ENCODE measurements around the gene PDCD1LG2. TPM values are rescaled to one million over a fixed set of nuclear protein-coding genes. Genes with fewer than 3 reads are reported as not detected.

The PDCD1LG2 gene
- total and polyA plus RNA-seq, 4 experiments from 2014 or later = 0.90 to 1.1 (median 1.1) TPM

GRCh38 chr9:5509573-5509972, 758 bp upstream of the PDCD1LG2 start:
- ChIA-PET CTCF (ENCODE audit: partially characterized antibody) (interaction anchor here (1.3 to 2.4 kb wide), 5 partner anchors 12 to 80 kb away, joined by 3 to 12 read pairs (median 9); partner anchors contain the start of gene CD274), POLR2A (ENCODE audit: partially characterized antibody) (interaction anchor here (1.2 to 2.7 kb wide), 4 partner anchors 48 to 78 kb away, joined by 4 to 11 read pairs (median 8); partner anchors contain the start of gene CD274)
- peak overlapping the region; percentile 35 to 95 (median 94) for H3K27ac Mint-ChIP-seq
- peak overlapping the region in 6 of 8 donors; percentile 82 to 90 (median 86) for H3K4me3 Mint-ChIP-seq
- Histone ChIP-seq H3K9me3 (ENCODE audit: control insufficient read depth in 1 of 2, low read length in 2 of 2) (no peaks in the 10 kb centered on the region), H3K36me3 (ENCODE audit: insufficient read depth, low read length) (no peaks in the 10 kb centered on the region), H3K27me3 (ENCODE audit: insufficient read depth, low read length) (no peaks in the 10 kb centered on the region), H3K27ac (ENCODE audit: low read depth, low read length) (no peak overlapping the region), H3K4me1 (ENCODE audit: insufficient read depth, low read length) (peaks cover 34% of the 10 kb centered on the region), H3K4me3 (ENCODE audit: low read length in 2 of 2) (no peak overlapping the region)
- no peaks in the 10 kb centered on the region for H3K27me3 Mint-ChIP-seq
- intact Hi-C loops (cut with micrococcal nuclease) = loop anchor here (5.0 kb wide), 1 partner anchor 78 kb away; no protein-coding TSS in a partner anchor
- DNase-seq = no peak
- H3K36me3 Mint-ChIP-seq = no peaks in the 10 kb centered on the region
- H3K4me1 Mint-ChIP-seq = peaks cover 40 to 62% (median 52%) of the 10 kb centered on the region in 4 donors
- H3K9me3 Mint-ChIP-seq = peaks cover 0 to 7% (median 3%) of the 10 kb centered on the region in 8 donors

GRCh38 chr9:5510989-5511388, 658 bp downstream of the PDCD1LG2 start:
- H3K36me3 ChIP-seq (ENCODE audit: insufficient read depth, low read length) = no peaks in the 10 kb centered on the region
- peak overlapping the region in 1 of 2 donors; percentile 16 for H3K4me3 ChIP-seq (ENCODE audit: low read length in 2 of 2)
- peak overlapping the region; percentile 80 to 95 (median 94) for H3K27ac Mint-ChIP-seq
- intact Hi-C loops (cut with micrococcal nuclease) = loop anchor here (5.0 kb wide), 2 partner anchors 39 to 46 kb away; no protein-coding TSS in a partner anchor
- H3K4me1 ChIP-seq (ENCODE audit: insufficient read depth, low read length) = peaks cover 34% of the 10 kb centered on the region
- no peaks in the 10 kb centered on the region for H3K36me3 Mint-ChIP-seq
- peak overlapping the region; percentile 47 for H3K27ac ChIP-seq (ENCODE audit: low read depth, low read length)
- peaks cover 0 to 3% (median 0%) of the 10 kb centered on the region in 8 donors for H3K9me3 Mint-ChIP-seq
- H3K27me3 Mint-ChIP-seq = no peaks in the 10 kb centered on the region
- peaks cover 37 to 62% (median 45%) of the 10 kb centered on the region in 4 donors for H3K4me1 Mint-ChIP-seq
- H3K4me3 Mint-ChIP-seq = peak overlapping the region; percentile 82 to 90 (median 86)
- H3K27me3 ChIP-seq (ENCODE audit: insufficient read depth, low read length) = no peaks in the 10 kb centered on the region
- ChIA-PET POLR2A (ENCODE audit: partially characterized antibody) (interaction anchor here (0.6 to 3.6 kb wide), 10 partner anchors 11 to 98 kb away, joined by 3 to 15 read pairs (median 4); partner anchors contain the start of gene CD274), CTCF (ENCODE audit: partially characterized antibody) (interaction anchor here (0.7 to 2.8 kb wide), 8 partner anchors 12 to 79 kb away, joined by 3 to 12 read pairs (median 7); partner anchors contain the start of gene CD274)
- H3K9me3 ChIP-seq (ENCODE audit: control insufficient read depth in 1 of 2, low read length in 2 of 2) = no peaks in the 10 kb centered on the region
- DNase-seq = no peak

- intact Hi-C loops (cut with micrococcal nuclease) = loop anchor here (5.0 kb wide), 2 partner anchors 39 to 46 kb away; no protein-coding TSS in a partner anchor
- no peaks in the 10 kb centered on the region for H3K27me3 ChIP-seq (ENCODE audit: insufficient read depth, low read length)
- no peak overlapping the region for H3K4me3 ChIP-seq (ENCODE audit: low read length in 2 of 2)
- Mint-ChIP-seq H3K9me3 (peaks cover 0 to 3% (median 0%) of the 10 kb centered on the region in 8 donors), H3K4me1 (peaks cover 37 to 62% (median 45%) of the 10 kb centered on the region in 4 donors), H3K36me3 (no peaks in the 10 kb centered on the region), H3K27me3 (no peaks in the 10 kb centered on the region), H3K27ac (peak overlapping the region in 2 of 7 donors; percentile 25 to 94), H3K4me3 (peak overlapping the region; percentile 0 to 90 (median 86))
- H3K4me1 ChIP-seq (ENCODE audit: insufficient read depth, low read length) = peaks cover 34% of the 10 kb centered on the region
- no peaks in the 10 kb centered on the region for H3K36me3 ChIP-seq (ENCODE audit: insufficient read depth, low read length)
- ChIA-PET POLR2A (ENCODE audit: partially characterized antibody) (interaction anchor here (1.1 to 3.6 kb wide), 7 partner anchors 10 to 76 kb away, joined by 3 to 15 read pairs (median 8); partner anchors contain the start of gene CD274), CTCF (ENCODE audit: partially characterized antibody) (interaction anchor here (0.7 to 2.8 kb wide), 9 partner anchors 12 to 79 kb away, joined by 3 to 12 read pairs (median 5); partner anchors contain the start of gene CD274)
- no peak overlapping the region for H3K27ac ChIP-seq (ENCODE audit: low read depth, low read length)
- H3K9me3 ChIP-seq (ENCODE audit: control insufficient read depth in 1 of 2, low read length in 2 of 2) = no peaks in the 10 kb centered on the region
- DNase-seq = no peak
Measured at GRCh38 chr9:5511476-5511875, 1.1 kb downstream of the PDCD1LG2 start.

GRCh38 chr9:5511935-5512580, 1.7 kb downstream of the PDCD1LG2 start:
- Histone ChIP-seq H3K4me1 (ENCODE audit: insufficient read depth, low read length) (peaks cover 34% of the 10 kb centered on the region), H3K36me3 (ENCODE audit: insufficient read depth, low read length) (no peaks in the 10 kb centered on the region), H3K27ac (ENCODE audit: low read depth, low read length) (no peak overlapping the region), H3K27me3 (ENCODE audit: insufficient read depth, low read length) (no peaks in the 10 kb centered on the region), H3K4me3 (ENCODE audit: low read length in 2 of 2) (no peak overlapping the region), H3K9me3 (ENCODE audit: control insufficient read depth in 1 of 2, low read length in 2 of 2) (no peaks in the 10 kb centered on the region)
- Mint-ChIP-seq H3K27ac (peak overlapping the region in 1 of 7 donors; percentile 25), H3K36me3 (no peaks in the 10 kb centered on the region), H3K4me1 (peaks cover 37 to 62% (median 45%) of the 10 kb centered on the region in 4 donors), H3K9me3 (peaks cover 0 to 3% (median 0%) of the 10 kb centered on the region in 8 donors), H3K4me3 (peak overlapping the region in 7 of 8 donors; percentile 2 to 87 (median 19)), H3K27me3 (no peaks in the 10 kb centered on the region)
- CTCF ChIA-PET (ENCODE audit: partially characterized antibody) = interaction anchor here (1.1 to 2.8 kb wide), 5 partner anchors 11 to 78 kb away, joined by 3 to 12 read pairs (median 5); partner anchors contain the start of gene CD274
- intact Hi-C loops (cut with micrococcal nuclease) = loop anchor here (5.0 kb wide), 2 partner anchors 40 to 45 kb away; no protein-coding TSS in a partner anchor
- POLR2A ChIA-PET (ENCODE audit: partially characterized antibody) = interaction anchor here (1.0 to 3.6 kb wide), 5 partner anchors 11 to 73 kb away, joined by 3 to 15 read pairs (median 9); partner anchors contain the start of gene CD274
- DNase-seq = no peak

- Mint-ChIP-seq H3K9me3 (peaks cover 0 to 3% (median 0%) of the 10 kb centered on the region in 8 donors), H3K4me3 (peak overlapping the region in 1 of 8 donors; percentile 0), H3K27ac (no peak overlapping the region), H3K27me3 (no peaks in the 10 kb centered on the region), H3K4me1 (peaks cover 39 to 64% (median 48%) of the 10 kb centered on the region in 4 donors), H3K36me3 (no peaks in the 10 kb centered on the region)
- intact Hi-C loops (cut with micrococcal nuclease) = loop anchor here (5.0 kb wide), 2 partner anchors 41 to 44 kb away; no protein-coding TSS in a partner anchor
- DNase-seq = no peak
- no peaks in the 10 kb centered on the region for H3K27me3 ChIP-seq (ENCODE audit: insufficient read depth, low read length)
- H3K9me3 ChIP-seq (ENCODE audit: control insufficient read depth in 1 of 2, low read length in 2 of 2) = no peaks in the 10 kb centered on the region
- ChIA-PET CTCF (ENCODE audit: partially characterized antibody) (interaction anchor here (1.1 to 2.8 kb wide), 4 partner anchors 10 to 77 kb away, joined by 3 to 9 read pairs (median 4); partner anchors contain the start of gene CD274), POLR2A (ENCODE audit: partially characterized antibody) (interaction anchor here (0.7 to 3.6 kb wide), 3 partner anchors 19 to 80 kb away, joined by 3 to 15 read pairs (median 3); no protein-coding TSS in a partner anchor)
- peaks cover 34% of the 10 kb centered on the region for H3K4me1 ChIP-seq (ENCODE audit: insufficient read depth, low read length)
- no peak overlapping the region for H3K27ac ChIP-seq (ENCODE audit: low read depth, low read length)
- no peaks in the 10 kb centered on the region for H3K36me3 ChIP-seq (ENCODE audit: insufficient read depth, low read length)
- no peak overlapping the region for H3K4me3 ChIP-seq (ENCODE audit: low read length in 2 of 2)
Measured at GRCh38 chr9:5512658-5513452, 2.5 kb downstream of the PDCD1LG2 start.

- intact Hi-C loops (cut with micrococcal nuclease) = loop anchor here (5.0 kb wide), 2 partner anchors 42 to 43 kb away; no protein-coding TSS in a partner anchor
- H3K4me1 Mint-ChIP-seq = peaks cover 41 to 65% (median 50%) of the 10 kb centered on the region in 4 donors
- POLR2A ChIA-PET (ENCODE audit: partially characterized antibody) = no interaction called here
Measured at GRCh38 chr9:5513966-5514616, 3.8 kb downstream of the PDCD1LG2 start.

More at GRCh38 chr9:5513966-5514616, 3.8 kb downstream of the PDCD1LG2 start:
- CTCF ChIA-PET (ENCODE audit: partially characterized antibody) = interaction anchor here (1.6 kb wide), 1 partner anchor 64 kb away, joined by 4 read pairs; the partner anchor contains the start of gene CD274
- no peak for DNase-seq
- H3K27ac ChIP-seq (ENCODE audit: low read depth, low read length) = no peak overlapping the region
- Mint-ChIP-seq H3K27ac (no peak overlapping the region), H3K27me3 (no peaks in the 10 kb centered on the region), H3K9me3 (peaks cover 0 to 3% (median 0%) of the 10 kb centered on the region in 8 donors), H3K4me3 (peak overlapping the region in 1 of 8 donors; percentile 8), H3K36me3 (no peaks in the 10 kb centered on the region)
- no peaks in the 10 kb centered on the region for H3K27me3 ChIP-seq (ENCODE audit: insufficient read depth, low read length)
- no peak overlapping the region for H3K4me3 ChIP-seq (ENCODE audit: low read length in 2 of 2)
- H3K4me1 ChIP-seq (ENCODE audit: insufficient read depth, low read length) = peaks cover 42% of the 10 kb centered on the region
- H3K9me3 ChIP-seq (ENCODE audit: control insufficient read depth in 1 of 2, low read length in 2 of 2) = no peaks in the 10 kb centered on the region
- no peaks in the 10 kb centered on the region for H3K36me3 ChIP-seq (ENCODE audit: insufficient read depth, low read length)

Data from CD4-positive, alpha-beta memory T cell (primary cell).